ENCODE results near the gene RGS19.

RGS19 gene

GRCh38 chr20:64077541-64077875 is 1.8 kb downstream of the RGS19 start:
- no peak for DNase-seq (ENCODE audit: low read depth in 2 of 2)

DNA sequence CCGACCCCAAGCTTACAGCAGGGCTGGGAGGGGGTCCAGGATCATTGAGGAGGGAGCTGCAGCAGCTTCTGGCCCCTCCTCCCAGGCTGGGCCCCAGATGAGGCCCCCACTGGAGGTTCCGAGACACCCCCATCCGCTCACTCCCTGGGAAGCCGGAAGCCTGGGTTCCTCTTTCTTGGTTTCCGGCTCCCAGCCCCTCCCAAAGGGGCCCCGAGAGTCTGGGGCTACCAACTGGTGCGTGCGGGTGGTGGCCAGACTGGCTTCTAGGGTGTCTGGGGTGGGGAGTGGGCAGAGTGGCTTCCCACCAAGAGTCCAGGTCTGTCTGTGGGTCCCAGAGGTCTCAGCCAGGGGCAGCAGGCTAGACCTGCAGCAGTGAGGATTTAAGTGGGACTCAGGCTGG is 2.2 kb downstream of the RGS19 start:
- no peak for DNase-seq (ENCODE audit: low read depth in 2 of 2)

GRCh38 chr20:64076061-64076997 is 3.0 kb downstream of the RGS19 start:
- DNase-seq (ENCODE audit: low read depth in 2 of 2), result no peak

GRCh38 chr20:64075556-64075955 is 3.8 kb downstream of the RGS19 start:
- DNase-seq (ENCODE audit: low read depth in 2 of 2), result no peak

DNA sequence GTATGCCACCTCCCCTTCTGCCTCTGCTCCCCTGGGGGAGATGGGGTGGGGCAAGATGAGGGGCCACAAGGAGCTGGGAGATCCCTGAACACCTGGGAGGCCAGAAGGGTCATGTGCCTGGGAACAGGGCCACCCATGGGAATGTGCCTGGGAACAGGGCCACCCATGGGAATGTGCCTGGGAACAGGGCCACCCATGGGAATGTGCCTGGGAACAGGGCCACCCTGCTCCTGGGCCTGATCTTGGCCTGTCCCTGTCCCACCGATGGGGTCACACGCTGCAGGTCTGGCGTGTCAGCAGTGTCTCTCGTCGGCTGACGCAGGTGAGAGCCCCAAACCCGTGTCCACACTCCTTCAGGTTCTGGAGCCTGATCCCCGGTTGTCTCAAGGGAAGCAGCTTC is 4.4 kb downstream of the RGS19 start:
- no peak for DNase-seq (ENCODE audit: low read depth in 2 of 2)

GRCh38 chr20:64074184-64074789 is 5.0 kb downstream of the RGS19 start:
- no peak for DNase-seq (ENCODE audit: low read depth in 2 of 2)

DNA sequence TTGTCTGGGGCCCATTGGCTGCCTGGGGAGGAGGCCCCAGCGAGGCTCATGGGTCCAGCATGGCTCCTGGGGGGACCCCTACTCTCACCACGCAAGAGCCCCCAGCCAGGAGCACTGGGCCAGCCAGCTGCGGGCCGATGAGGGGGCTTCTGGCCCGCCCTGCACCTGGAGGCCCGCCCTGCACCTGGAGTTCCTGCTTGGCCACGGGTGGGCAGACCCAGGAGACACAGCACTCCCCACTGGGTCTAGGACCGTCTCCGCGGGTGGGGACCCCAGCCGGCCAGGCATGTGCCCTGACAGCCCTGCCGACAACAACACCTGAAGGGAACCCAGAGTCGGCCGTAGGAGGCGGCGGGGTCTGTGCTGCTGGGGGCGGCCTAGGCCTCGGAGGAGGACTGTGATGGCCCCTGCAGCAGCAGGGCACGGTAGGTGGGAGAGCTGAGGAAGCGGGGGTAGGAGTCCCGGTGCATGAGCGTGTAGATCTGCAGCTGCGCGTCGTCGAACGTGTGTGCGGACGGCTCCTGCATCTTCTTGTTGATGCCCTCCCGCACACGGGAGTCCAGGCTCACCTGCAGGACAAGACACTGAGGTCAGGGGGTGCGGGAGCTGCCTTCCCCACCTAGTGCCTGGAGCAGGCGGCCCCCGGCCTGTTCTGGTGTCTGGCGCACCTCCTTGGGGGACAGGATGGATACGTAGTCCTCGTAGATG is 5.7 kb downstream of the RGS19 start:
- no peak for DNase-seq (ENCODE audit: low read depth in 2 of 2)

GRCh38 chr20:64072498-64073063 is 6.7 kb downstream of the RGS19 start:
- no peak for DNase-seq (ENCODE audit: low read depth in 2 of 2)

DNA sequence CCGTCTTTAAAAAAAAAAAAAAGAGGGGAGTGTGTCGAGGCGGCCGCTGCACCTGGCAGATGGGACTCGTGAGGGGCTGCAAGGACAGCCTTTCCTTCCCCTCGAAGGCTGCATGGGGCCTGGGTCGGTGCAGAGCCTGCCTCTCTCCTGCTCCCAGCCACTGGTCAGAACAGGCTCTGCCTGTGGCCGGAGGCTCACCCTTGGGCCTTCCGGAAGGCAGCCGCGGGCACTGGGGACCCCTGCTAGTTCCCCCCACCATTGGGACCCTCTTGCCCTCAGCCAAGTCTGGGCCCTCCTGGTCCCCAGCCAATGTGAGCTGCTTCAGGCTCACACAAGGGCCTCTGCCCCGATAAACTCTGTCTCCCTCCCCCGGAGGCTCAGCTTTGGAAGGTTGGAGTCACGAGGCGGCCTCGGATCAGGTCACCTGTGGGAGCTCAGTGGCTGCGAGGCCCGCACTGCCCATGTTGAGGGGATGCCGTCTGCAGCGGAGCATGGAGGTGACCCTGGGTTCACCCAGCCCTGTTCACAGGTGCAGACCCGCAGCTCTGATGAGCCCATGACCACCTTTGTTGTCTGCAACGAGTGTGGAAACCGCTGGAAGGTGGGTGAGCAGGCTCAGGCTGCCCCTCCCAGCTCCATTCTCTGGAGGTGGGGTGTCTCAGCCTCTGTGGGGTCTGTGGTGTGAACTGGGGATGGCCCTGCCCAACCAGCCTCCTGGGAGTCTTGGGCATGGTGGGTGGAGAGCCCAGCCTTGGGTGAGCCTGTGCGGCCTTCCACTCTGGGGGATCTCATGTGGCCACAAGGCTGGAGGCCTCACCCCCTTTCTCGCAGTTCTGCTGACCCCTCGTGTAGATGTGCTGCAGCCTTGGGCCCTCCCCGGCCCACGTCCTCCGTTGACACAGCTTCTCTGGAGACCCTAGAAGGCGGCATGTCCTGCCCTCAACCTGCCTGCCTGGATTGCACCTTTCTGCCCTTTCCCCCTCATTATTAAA is 7.7 kb downstream of the RGS19 start:
- DNase-seq (ENCODE audit: low read depth in 2 of 2), result no peak

DNA sequence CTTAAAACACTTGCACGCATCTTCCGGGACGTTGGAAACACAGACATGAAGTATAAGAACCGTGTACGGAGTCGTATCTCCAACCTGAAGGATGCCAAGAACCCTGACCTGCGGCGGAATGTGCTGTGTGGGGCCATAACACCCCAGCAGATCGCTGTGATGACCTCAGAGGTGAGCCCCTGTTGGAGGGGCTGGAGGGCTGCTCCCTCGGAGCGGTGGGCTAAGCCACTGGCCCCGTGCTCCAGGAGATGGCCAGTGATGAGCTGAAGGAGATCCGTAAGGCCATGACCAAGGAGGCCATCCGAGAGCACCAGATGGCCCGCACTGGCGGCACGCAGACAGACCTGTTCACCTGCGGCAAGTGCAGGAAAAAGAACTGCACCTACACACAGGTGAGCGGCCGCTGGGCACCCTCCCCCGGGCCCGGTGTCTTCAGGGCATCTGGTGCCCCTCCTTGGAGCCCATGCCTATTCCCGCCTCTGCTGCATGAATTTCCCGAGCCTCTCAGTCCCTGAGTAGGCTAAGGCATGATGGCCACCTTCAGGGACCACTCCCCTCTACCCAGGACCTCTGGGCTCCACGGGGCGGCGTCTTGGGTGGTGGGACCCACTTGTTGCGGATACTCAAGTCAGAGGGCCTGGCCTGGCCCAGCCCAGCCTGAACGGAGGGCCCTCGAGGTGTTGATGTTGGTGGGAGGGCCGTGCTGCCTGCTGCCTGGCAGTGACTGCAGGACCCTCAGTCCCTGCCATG is 8.9 kb downstream of the RGS19 start:
- DNase-seq (ENCODE audit: low read depth in 2 of 2), result no peak

DNA sequence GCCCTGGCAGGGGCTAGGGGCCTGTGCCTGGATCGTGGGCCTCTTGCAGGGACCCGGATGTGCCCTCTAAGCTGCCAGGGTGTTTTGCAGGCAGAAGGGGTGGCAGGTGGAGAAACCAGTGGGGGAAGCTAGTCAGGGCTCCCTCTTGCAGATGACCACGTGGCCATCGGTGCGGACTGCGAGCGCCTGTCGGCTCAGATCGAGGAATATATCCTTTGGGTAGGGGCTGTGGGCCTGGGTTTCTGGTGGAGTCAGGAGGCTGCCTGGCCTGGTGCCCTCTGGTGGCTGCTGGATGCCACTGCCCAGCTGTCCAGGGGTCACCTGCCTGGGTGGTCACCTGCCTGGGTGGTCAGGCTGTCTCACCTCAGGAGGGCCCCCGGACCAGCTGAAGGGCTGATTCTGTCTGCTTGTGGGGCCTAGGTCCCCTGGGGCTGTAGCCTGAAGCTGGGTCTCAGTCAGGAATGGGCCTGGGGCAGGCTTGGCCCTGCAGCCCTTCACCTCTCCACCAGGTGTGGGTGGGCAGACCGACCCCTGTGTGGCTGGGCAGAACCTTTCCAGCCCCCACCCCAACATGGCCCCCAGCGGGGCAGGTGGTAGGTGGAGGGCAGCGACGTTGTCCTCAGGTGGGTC is 9.6 kb downstream of the RGS19 start:
- no peak for DNase-seq (ENCODE audit: low read depth in 2 of 2)

- no peak for DNase-seq (ENCODE audit: low read depth in 2 of 2)
These were observed 10.1 kb downstream of the RGS19 start for GRCh38 chr20:64069209-64069613.

DNA sequence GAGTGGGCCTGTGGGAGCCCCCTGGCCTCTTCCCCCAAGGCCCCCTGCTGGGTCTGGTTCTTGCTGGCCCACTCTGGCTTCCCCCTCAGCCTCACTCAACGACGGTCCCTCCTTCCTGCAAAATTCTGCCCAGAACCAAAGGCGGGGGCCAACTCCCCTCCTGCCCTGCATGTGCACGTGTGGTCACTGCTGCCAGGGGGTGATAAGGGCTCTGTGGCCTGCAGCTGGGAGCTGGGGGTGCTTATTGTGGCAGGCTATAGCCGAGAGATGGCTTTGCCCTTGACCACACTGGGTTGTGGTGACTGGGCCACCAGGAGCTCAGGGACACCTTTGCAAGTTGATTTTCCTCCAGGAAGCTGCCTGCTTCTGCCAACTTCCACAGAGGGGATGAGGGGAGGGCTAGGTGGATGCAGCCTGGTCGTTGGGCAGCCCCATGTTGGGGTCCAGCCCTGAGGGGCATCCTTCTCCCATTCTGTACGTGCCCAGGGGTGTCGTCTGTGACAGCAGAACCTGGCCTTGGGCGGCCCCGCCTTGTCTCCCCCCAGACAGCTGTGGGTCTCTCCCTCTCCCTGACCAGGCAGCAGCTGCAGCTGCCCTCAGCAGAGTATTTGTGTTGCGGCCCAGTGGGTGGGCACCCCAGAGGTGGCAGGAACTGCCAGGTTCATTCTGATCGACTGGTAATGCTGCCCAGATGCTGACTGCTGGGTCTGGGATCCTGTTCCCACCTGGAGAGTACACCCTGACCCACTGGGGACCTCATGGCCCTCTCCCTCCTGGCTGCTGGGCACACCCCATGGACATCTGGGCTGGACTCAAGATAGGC is 10.7 kb downstream of the RGS19 start:
- no peak for DNase-seq (ENCODE audit: low read depth in 2 of 2)

DNA sequence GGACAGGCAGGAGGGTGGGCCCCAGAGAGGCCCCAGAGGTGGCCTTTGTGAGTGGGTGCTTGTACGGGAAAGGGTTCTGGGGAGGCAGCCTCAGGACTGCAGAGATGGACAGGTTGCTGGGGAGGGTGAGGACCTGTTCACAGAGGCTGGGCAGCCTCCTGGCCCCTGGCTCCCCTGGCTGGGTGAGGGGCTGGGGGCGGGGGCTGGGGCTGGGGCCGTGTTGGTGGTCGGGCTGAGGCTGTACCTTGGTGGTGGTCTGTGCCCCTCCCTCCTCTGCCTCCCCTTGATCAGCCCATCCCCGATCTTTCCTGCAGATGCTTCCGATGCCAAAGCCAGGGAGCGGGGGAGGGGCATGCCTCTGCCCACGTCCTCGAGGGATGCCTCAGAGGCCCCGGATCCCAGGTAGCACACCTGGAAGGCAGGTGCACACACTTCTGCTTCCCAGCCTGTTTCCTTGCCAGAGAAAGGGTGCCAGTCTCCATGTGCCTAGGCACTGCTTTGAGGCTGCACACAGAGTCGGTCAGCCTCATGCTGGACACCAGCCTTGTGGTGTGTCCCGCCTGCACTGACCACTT is 11.5 kb downstream of the RGS19 start:
- no peak for DNase-seq (ENCODE audit: low read depth in 2 of 2)

DNA sequence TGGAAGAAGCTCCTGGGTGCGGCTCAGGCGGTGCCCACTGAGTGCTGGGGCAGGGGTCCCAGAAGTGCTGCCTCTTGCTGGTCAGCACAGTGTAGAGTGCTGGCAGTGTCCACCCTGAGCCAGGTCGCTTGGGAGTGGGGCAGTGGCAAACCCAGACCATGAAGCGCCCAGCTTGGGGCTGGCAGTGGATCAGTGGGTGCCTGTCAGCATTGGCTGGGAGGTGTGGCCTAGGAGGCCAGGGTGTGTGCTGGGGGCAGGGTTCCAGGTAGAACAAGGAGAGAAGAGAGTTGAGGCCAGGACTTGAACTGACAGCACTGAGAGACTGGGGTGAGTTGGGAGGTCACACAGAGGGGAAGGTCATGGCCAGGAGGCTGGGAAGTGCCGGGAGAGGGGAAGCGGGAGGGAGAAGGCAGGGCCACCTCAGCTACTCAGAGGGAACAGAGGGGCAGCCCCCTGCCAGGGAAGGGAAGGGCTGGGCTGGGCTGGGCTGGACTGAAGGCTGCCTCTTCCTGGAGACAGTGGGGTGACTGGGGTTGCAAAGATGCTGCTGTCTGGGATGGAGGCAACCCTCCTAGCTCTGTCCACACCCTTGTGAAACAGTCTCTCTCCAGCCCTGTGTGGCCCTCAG is 12.2 kb downstream of the RGS19 start:
- no peak for DNase-seq (ENCODE audit: low read depth in 2 of 2)

DNA sequence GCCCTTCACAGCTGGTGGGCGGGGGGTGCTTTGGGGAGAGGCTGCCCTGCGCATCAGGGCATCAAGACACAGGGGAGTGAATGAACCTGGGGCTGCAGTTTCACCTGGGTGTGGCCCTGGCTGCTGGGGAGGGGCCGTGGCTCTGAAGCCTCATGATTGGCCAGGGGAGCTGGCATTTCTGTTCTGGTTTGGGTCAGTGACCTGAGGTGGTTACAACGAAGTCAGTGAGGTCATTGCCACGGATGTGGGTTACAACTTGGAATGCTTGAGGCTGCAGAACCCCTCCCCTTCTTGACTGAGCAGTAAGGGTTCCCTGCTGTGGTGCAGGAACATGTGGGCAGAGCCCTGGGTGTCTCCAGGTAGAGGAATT is 13.4 kb downstream of the RGS19 start:
- peak; percentile 18 to 36 for DNase-seq (ENCODE audit: low read depth in 2 of 2)

DNA sequence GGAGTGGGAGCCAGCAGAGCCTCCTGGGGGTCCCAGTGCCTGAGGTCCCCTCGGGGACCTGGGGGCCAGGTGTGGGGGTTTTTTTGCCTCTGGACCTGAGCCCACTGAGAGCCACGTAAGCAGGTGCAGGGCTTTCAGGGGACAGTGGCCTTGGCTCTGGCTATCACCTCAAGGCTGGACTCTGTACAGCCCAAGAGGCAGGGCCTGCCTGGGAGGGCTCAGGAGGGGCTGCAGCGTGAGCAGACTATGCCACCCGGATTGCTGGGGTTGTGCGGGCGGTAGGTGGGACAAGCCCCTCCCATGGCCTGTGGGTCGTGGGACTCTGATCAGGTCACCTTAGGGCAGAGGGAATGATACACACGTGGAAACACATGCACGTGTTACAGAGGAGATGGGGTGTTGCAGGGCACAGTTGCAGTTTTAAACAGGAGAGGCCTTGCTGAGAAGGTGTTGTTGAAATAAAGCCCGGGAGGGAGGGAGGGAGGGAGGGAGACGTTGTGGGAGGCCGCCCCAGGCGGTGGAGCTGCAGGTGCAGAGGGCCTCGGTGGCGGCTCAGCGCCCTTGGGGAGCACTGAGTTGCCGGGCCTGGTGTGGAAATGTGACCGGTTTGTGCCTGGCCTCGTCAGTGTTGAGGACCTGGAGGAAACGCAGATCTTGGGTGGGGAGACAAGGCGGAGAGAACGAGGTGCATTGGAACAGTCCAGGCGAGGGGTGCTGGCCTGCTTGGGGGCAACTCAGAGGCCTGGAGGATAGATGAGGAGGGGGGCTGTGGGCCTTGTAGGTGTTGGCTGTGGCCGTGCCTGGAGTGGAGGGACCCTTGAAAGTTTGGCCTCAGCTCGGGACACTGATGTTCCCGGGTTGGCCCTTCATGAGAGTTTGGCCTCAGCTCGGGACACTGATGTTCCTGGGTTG is 14.0 kb downstream of the RGS19 start:
- no peak for DNase-seq (ENCODE audit: low read depth in 2 of 2)

All from stimulated activated CD8-positive, alpha-beta memory T cell treated with anti-CD3 and anti-CD28 coated beads, Interleukin-7, amount 100 ng/mL, for 4 hours (primary cell).